LNCaP clone FGC (cell line): ENCODE data around the gene FCRL6.

ENCODE experiments used
- DNase-seq: peaks from one replicate; pipeline ENCODE4 v3.0.0-alpha.2; 2011; ENCODE audit warnings: low read depth
- H3K4me3 ChIP-seq: 2 replicates; pipeline ENCODE4 v1.5.1; 2011; ENCODE audit warnings: mild to moderate bottlenecking, low read depth, low read length, control low read depth
- TF ChIP-seq, protein P1 (sequence below): IDR thresholded peaks from 2 replicates; pipeline ENCODE4 v1.5.1; 2012; ENCODE audit warnings: mild to moderate bottlenecking; ENCODE audit not compliant: control insufficient read depth, insufficient read depth; ENCODE audit errors: extremely low read depth

The FCRL6 gene

DNA sequence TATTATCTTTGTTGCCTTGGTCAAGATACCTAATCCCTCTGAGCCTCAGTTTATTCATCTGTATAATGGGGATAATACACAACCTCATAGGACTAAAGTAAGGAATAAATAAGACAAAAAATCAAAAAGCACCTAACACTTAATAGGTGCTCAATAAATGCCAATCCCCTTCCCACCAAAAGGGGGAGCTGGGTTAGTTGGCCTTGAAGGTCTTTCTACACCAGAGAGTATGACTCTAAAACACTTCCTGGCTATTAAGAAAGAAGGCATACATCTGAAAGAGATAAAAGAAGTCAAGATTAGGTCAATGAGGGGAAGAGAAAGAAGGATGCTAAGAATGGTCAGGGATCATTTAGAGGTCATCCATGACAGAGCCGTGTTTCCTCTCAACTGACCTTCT is 49.2 kb downstream of the FCRL6 start:
- H3K4me3 ChIP-seq, result no peak overlapping the region
- TF ChIP-seq, protein P1, sequence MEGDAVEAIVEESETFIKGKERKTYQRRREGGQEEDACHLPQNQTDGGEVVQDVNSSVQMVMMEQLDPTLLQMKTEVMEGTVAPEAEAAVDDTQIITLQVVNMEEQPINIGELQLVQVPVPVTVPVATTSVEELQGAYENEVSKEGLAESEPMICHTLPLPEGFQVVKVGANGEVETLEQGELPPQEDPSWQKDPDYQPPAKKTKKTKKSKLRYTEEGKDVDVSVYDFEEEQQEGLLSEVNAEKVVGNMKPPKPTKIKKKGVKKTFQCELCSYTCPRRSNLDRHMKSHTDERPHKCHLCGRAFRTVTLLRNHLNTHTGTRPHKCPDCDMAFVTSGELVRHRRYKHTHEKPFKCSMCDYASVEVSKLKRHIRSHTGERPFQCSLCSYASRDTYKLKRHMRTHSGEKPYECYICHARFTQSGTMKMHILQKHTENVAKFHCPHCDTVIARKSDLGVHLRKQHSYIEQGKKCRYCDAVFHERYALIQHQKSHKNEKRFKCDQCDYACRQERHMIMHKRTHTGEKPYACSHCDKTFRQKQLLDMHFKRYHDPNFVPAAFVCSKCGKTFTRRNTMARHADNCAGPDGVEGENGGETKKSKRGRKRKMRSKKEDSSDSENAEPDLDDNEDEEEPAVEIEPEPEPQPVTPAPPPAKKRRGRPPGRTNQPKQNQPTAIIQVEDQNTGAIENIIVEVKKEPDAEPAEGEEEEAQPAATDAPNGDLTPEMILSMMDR, result no peak
- DNase-seq, result no peak

DNA sequence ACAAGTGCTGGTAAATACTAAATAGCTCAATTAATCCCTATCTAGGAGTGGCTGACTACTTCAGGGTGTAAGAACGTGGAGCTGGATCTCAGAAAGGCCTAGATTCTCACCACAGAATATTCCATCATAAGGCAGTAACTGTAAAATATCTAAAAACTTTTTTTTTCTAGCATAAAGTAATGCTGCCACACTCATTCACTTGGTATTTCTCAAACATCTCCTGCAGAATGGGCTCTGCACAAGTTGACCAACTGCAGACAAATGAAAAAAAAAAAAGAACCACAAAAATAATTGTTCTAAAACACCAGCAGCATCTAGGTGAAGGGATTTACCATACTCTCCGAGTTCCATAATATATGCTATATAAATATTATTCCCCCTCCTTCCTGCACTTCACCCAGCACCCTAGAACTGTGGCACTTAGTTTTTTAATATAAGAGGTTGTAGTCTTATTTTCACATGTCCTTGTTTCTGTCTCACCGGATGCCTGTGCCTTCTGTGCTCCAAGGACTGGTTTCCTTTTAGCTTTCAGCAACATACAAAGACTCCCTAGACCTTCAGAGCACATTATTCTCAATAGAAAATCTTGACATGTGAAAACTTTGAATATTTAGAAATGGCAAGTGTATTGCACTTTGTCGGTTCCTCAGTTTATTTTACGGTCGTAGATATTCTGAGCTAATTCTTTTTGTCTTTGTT is 51.4 kb downstream of the FCRL6 start:
- no peak for DNase-seq
- no peak overlapping the region for H3K4me3 ChIP-seq
- TF ChIP-seq, protein P1, result no peak

DNA sequence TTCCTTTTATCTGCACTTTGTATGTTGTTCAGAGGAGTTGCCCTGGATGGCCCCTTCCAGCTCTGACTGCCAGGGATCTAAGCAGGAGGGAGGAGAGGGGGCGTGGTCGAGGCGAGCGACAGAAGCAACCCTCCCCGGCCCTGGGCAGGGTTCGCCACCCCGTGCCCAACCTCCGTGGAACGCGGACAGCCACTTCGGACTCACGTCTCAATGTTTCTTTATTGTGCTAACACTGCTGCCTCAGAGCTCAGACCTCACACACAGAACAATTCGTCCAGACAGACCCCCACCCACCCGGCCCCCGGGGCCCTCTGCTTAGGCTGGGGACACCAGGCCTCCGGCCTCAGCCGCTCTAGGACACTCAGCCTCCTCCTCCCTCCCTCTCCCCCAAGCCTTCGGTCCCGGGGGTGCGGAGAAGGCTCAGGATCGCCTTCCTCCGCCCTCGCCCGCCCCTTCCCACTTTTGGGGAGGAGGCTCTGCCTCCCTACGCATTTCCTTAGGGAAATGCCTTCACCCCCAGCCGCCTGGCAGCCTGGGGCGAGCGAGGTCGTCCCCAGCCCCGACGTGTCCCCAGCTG is 52.0 kb downstream of the FCRL6 start:
- TF ChIP-seq, protein P1, result no peak
- H3K4me3 ChIP-seq, result peak overlapping the region; percentile 26
- DNase-seq, result no peak

DNA sequence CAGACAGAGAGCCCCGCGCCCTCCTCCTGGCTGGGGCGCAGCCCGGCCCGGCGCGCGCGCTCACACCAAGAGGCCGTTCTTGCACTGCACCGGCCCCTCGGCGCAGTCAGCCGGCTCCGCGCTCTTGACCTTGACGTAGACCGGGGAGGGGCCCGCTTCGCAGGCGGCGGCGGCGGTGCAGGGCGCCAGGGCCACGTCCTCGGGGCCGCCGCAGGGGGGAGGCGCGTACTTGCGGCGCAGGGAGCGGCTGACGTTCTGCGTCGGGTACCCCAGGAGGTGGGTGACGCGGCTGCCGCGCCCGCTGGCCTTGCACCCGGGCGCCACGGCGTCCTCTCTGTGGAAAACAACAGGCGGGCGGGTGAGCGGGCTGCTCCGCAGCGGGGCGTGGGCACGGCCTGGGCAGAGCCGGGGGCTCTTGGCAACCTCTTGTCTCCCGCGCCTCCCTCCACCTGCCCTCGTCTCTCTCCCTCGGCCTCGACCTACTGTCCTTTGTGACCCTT is 52.6 kb downstream of the FCRL6 start:
- no peak for DNase-seq
- TF ChIP-seq, protein P1, result no peak
- peak overlapping the region; percentile 26 for H3K4me3 ChIP-seq

DNA sequence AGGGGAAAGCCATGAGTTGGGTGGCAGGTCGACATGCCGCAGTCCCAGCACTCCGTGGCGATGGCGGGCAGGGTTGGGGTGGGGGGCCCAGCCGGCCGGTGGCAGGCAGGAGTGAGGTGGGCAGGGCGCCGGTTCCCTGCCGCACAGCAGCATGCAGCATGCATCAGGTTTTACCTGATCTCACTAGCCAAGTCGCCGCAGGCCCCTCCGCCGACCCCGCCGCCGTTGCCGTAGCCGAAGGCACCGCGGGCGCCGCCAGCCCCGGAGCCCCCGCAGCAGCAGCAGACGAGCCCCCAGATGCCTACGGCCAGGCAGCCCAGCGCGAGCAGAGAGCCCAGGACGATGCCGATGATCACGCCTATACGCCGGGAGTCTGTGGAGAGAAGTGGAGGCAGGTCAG is 53.5 kb downstream of the FCRL6 start:
- no peak for DNase-seq
- H3K4me3 ChIP-seq, result no peak overlapping the region
- TF ChIP-seq, protein P1, result no peak

DNA sequence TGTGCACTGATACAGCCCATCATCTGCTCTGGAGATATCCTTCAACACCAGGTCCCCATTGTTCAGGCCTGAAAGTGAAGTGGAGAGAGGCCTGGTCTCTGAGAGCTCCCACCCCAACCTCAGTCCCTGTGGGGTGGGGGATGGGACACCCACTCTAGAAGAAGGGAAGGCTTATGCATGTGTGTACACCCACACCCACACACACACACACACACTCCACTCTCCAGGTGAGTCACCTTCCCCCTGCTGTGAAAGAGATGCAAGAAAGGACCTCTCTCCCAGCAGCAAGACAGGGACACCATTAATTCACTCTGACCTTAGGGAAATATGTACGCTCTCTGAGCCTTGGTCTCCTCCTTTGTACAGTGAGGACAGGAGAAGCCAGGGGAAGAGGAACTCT is 54.4 kb downstream of the FCRL6 start:
- H3K4me3 ChIP-seq, result no peak overlapping the region
- TF ChIP-seq, protein P1, result no peak
- DNase-seq, result no peak
